ENCODE data around the gene DROSHA.
"Not testable (repeated sequence)": the region's sequence is repeated elsewhere in the genome, so short reads cannot be mapped to it uniquely, and the experiment has no call there.

The DROSHA gene

DNA sequence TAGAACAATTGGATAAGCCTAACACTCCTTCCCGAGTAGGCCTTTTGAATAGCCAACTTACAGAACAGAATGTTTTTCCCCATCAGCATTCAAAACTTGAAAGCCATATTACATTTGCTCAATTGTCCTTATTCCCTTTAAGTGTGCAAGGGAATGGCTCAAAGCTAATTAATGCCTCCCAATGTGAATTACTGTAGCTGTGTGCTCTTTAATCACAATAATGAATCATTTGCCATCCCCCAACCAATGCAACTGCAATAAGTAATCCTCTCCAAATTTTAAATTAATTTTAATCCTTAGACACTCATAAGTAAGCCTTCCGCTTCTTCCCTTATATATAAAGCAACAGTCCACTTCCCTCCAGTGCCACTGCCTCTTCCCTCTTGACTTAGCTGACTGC, 115.9 kb downstream of the DROSHA start:
- no peak for DNase-seq (ENCODE audit: low read depth, low spot score)

DNA sequence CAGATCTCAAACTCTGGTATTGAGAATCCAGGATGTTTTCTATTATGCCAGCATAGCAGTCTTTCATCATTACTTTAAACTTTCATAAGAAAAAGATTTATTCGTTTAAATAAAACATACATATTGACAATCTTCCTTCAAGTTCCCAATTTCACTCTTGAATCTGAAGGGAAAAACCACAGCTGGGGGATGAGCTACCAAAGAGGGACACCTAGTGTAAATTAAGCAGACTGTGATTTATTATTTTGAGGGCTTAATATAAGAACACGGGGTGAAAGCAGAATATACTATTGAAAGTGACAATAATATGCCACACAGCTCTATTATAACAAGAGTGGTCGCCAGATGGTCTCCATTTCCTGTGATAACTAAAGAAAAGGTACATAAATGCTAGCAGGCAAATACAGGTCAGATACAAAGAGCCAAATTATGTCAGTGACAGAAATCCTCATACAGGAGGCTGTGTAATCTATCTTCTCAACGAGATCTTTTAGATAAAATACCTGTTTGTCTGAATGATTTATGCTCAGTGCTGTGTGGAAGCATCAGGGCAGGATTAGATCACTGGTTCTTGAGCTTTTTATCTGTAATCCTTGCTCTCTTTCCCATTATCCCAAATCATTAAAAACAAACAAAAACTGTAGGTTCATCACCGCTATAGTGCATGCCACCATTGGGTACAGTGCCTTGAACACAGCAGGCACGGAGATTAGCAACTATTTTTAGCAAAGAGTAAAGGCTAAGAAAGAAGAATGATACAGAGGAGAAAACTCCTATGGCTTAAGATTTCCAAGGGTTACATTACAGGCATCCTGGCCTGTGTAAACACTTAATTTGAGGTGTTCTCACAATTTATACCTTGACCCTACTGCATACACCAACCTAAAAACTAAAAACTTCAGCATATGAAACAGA, 116.6 kb downstream of the DROSHA start:
- DNase-seq (ENCODE audit: low read depth, low spot score), result no peak

DNA sequence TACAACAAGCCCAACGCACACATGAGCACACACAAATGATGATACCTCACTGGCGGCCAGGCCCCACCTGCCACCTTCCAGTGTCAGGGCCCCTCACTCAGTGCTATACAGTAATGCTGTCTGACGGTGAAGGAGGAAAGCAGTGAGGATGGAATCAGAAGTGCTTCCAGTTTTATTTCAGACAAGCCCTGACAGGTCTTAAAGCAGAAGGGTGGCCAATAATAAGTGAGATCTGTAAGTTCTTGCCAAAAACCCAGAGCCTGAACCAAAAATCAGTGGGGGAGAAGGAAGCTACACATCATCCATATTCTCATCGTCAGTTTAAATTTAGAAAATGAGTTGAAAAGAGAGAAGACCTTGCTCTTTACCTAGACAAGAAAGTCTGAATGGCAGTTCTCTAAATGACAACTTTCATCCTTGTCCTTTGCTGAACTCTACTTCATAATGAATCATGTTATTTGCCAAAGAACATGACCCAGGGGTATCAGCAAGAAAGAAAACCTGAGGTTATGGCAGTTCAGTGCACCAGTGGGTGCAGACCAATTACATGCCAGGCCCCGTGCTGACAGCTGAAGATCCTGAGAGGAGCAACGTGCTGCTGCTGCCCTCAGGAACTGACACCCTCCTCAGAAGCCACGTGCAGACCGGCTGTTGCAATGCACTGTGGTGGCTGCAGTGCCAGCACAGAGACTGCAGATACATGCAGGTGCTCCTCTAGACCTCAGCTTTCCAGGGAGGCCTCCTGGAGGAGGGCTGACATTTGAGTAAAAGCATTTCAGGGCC, 118.7 kb downstream of the DROSHA start:
- no peak for DNase-seq (ENCODE audit: low read depth, low spot score)

DNA sequence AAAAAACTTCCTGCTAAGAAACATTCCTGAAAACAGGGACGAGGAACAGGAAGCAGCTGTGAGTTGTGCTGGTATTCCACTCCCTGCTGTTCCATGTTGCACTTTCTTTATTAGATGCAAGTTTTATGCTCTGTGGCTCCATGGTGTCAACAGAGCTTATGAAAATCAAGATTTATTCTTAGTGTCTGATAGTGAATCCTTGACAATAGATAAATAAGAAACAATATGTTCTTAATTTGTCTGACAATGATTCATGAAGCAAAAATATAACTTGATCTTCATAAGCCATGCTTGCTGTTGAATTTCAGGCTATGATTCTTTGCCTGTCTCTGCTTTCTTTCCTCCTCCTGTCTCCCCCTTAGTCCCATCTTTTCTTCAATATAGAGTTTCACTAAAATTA, 119.6 kb downstream of the DROSHA start:
- no peak for DNase-seq (ENCODE audit: low read depth, low spot score)

DNA sequence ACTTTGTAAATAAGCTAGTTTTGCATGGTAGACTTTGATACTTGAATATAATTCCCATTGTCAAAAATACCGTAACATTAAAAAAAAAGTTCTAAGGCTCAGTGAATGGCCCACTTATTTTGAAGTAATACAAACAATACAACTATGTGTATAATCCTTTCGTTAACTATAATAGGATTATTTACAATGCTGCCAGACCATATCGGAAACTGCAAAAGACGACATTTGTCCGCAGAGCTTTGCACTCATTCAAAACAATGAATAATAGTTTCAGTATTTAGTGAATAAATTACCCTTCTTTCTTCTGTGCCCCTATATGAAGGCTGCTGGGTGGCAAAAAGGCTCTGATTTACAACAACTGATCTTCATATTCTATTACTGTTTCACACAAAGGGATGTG, 121.8 kb downstream of the DROSHA start:
- DNase-seq (ENCODE audit: low read depth, low spot score), result no peak

DNA sequence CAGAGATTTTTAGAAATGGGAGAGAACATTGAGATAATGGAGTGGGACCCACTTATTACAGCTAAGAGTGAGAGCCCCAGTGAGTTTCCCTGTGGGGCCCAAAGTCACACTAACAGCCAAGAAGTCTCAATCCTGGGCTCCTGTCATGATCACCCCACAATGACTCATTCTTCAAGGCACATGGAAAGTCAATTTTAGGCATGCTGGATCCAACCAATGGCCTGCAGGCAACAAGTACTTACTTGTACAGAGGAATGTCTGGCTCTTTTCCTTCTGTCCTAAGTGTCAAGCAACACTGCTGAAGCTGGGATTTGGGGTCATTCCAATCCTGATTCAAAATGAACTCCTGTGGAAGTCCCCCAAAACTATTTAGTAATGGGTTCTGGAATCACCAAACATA, 123.1 kb downstream of the DROSHA start:
- DNase-seq (ENCODE audit: low read depth, low spot score), result no peak

DNA sequence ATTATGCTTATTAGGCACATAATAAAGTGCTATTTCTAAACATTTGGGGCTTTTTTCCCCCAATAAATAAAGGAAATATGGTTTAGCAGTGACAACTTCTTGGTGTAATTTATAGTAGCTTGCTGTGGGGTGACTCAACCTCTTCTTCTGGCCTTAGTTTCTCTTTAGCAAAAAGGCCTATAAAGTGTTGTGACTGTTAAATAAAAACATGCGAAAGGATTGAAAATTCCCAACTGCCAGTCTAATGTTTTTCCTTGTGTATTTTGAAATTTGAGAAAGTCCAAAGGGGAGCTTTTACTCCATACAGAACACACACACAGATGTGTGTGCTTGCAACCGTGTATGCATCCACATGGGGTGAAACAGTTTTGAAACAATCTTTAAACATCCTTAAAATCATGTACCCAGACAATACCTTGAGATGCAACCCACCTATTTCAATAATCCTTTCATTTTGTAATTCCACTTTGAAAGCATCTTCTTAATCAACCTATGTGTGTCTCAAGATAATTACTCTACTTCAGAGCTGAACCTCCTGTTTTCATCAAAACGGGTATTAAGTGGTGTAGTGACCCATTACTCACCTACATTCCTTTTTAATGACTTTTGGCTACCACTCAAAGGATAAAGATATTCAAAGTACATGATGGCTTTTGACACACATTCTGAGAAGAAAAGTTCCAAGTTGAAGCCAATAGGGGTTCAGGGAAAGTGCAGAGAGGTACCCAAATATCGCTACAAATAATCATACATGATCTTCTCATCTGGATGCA, 123.8 kb downstream of the DROSHA start:
- DNase-seq (ENCODE audit: low read depth, low spot score), result no peak

DNA sequence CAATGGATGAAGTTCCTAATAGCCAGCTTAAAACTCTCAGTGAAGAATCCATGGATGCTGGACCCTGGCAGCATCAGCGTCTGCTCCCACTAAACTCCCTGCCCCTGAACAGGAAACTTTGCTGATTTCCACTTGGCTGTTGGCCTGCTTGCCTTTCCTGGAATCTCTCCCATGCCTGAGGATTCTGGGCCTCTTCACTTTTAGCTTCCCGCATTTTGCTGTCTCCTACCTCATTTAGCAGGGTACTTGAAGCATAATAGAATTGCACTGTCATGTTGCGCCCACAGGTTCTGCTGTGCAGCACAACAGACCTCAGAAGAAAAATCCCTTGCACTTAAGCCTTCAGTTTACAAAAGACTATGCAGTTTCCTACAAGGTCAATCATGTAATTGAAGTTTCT, 127.6 kb downstream of the DROSHA start:
- DNase-seq (ENCODE audit: low read depth, low spot score), result no peak

DNA sequence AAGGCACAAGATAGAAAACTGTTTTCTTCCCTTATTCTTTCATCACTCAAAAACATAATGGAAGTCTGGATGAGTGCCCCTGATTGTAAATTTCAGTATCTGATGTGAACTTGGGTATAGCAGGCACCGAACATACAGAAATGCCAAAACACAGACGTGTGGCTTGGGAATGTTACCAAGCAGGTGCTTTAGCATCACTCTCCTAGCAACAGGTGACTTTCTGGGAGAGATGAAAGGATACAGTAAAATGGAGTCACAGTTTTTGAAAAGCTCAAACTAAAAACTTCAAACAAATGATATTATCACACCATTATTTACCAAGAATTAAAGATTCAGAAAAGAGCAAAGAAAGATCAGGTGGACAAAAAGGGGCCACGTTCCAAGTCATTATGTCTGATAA, 130.2 kb downstream of the DROSHA start:
- DNase-seq (ENCODE audit: low read depth, low spot score), result no peak

DNA sequence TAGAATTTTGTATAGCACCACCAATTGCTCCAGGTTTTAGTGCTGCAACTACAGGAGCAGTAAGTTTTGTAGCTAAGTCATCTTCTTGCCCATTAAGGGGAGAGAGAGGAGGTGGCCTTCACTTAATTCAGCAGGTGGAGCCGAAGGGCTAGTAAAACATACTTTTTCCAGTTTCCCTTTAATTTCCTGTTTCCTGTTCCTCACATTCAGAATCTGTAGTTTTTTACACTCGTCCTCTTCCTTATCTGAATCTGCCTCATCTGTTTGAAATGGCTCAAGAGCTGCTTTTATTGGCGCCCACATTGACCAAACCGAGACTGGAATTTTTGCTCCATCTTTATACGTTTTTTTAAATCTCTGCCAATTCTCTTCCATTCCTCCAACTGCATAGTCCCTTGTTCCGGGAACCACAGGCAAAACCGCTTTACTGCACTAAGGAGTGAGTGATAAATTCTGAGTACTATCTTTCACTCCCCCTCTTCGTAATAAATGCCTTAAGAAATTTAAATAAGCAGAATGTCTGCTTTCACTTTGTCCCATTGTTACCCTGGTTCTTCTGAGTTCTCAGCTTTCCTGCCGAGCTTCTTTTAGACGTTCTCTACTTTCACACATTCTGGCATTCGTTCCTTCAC, 133.9 kb downstream of the DROSHA start:
- no peak for DNase-seq (ENCODE audit: low read depth, low spot score)

DNA sequence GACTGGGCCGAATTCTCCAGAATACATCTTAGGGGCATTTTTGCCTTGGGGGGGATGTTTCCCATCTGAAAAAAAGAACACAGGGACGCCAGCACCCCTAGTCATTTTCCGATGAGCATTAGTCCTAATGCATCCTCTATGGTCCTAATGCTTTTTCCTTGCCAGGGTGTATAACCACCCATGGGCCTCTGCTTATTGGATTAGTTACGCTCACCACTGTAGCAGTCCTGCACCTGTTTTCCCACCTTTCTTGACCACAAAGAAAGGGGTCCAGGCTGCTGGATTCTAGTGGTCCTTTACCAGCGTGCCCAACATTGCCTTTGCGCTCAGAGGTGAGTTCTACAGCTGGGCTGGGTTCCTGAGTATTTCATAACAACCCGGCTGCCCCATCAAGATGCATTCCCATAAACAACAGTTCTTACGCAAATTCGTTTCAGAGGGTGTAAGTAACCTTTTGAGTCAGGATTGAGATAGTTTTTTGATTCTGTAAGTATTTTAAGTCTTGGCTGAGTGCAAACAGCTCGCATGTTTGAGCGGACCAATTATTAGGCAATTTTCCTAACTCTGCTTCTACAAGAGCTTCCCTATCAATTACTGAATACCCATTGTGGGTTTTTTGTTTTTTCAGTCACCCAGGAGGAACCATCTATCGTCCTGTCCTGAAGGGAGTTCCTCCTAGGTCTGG, 135.1 kb downstream of the DROSHA start:
- no peak for DNase-seq (ENCODE audit: low read depth, low spot score)

DNA sequence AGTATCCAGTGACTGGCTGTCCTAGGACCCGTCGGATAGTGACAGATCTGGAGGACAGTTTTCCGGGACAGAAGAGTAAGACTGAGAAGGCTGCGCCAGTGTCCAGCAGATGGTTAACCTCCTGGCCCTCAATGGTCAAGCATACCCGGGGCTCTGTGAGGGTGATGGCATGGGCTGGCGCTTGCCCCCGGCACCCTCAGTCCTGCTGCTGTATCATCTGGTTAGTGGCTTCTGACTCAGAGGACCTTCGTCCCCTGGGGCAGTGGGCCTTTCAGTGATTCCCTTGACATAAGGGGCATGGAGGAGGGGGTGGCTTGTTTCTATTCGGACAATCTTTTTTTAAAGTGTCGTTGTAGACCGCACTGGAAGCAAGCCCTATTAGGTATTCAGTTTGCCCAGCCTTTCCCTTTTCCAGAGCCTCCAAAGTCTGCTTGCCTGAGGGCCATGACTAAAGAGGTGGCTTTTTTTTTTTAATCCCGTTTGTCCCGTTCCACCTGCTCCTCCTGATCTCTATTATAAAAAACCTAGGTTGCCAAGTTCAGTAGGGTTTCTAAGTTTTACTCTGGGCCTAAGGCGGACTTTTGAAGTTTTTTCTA, 136.3 kb downstream of the DROSHA start:
- not testable (repeated sequence) for DNase-seq (ENCODE audit: low read depth, low spot score)

DNA sequence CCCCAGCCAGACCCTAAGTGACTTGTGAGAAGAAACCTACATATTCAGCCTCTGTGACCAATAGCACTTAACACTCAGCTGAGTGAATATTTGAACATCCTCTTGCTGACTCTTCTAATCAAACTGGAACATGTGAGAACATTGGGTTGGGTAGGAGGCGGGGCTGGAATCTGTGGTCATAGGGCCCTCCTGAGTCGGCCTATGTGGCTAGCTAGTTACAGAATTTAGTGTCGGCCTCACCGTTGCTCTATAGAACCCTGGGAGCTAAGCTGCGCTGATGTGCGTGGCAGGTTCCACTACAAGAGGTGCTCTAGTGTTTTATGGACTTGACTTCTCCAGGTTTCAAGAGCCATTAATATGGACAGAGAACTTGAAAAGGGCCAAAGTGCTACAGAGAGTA, 138.8 kb downstream of the DROSHA start:
- DNase-seq (ENCODE audit: low read depth, low spot score), result no peak

DNA sequence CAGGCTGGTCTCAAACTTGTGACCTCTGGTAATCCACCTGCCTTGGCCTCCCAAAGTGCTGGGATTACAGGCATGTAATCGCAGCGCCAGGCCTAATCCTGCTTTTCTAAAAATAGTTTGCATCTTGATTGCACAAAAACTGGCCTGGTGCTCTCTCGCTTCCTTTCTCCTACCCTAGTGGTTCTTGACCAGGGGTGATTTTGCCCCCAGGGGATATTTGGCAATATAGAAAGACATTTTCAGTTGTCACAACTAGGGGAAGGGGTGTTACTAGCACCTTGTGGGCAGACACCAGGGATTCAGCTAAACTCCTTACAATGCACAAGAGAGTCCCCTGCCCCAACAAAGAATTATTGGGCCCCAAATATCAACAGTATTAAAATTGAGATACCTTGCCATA, 139.8 kb downstream of the DROSHA start:
- DNase-seq (ENCODE audit: low read depth, low spot score), result no peak

DNA sequence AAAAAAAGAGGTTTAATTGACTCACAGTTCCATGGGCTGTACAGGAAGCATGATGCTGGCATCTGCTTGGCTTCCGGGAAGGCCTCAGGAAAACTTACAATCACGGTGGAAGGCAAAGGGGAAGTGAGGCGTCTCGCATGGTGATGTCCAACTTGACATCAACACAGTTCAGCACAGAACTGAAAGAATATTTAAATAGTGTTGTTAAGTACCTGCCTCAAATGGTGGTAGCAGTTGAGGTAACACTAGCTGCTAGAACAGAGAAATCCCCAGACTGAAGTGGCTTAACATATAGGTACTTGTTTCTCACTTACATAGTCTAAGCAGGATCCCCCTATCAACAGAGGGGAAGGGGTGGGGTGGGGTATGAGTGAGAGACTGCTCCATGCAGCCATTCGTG, 141.6 kb downstream of the DROSHA start:
- no peak for DNase-seq (ENCODE audit: low read depth, low spot score)

DNA sequence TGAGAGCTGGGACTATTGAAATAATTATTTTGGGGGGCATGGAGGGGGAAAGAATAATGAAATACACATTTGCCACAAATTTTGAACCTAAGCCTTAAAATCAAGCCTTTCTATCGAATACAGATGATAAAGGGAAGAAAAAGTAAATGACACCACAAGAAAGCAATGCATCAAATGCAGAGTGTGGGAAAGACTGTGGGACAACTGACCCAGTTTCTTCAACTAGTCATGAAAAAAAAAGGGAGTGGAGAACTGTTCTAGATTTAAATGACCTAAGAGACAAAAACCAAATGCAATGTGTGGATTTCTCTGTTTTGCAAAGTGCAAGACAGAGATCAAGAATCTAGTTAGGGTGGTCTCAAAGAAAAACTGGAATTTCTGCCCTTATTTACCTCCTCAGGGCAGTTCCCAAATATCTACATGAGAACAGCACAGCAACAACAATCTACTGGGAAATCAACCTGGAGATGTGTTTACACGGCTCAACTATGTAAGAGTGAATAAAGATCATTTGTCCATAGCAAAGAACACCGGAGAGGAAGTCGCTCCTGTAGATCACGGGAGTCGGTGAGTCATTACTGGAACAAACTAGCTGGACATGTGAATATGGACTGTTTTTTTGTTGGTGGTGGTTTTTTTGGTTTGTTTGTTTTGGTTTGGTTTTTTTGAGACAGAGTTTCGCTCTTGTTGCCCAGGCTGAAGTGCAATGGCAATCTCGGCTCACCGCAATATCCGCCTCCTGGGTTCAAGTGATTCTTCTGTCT, 145.9 kb downstream of the DROSHA start:
- DNase-seq (ENCODE audit: low read depth, low spot score), result no peak

DNA sequence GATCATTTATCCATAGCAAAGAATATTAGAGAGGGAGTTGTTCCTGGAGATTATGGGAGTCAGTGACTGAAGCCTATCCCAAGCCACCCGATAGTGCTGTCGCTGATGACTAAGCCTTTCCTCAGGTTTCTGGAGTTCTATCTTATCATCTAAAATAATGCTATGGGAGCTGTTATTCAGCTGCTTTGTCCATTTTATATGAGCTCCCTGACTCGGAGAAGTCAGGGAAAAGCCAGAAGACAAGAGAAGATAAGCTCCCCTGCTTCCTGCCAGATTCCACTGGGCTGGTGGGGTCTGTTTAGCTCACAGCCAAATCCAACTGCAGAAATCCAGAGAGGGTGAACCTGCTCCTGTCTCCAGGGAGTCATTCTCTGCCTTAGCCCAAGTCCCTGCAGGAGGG, 148.2 kb downstream of the DROSHA start:
- no peak for DNase-seq (ENCODE audit: low read depth, low spot score)

DNA sequence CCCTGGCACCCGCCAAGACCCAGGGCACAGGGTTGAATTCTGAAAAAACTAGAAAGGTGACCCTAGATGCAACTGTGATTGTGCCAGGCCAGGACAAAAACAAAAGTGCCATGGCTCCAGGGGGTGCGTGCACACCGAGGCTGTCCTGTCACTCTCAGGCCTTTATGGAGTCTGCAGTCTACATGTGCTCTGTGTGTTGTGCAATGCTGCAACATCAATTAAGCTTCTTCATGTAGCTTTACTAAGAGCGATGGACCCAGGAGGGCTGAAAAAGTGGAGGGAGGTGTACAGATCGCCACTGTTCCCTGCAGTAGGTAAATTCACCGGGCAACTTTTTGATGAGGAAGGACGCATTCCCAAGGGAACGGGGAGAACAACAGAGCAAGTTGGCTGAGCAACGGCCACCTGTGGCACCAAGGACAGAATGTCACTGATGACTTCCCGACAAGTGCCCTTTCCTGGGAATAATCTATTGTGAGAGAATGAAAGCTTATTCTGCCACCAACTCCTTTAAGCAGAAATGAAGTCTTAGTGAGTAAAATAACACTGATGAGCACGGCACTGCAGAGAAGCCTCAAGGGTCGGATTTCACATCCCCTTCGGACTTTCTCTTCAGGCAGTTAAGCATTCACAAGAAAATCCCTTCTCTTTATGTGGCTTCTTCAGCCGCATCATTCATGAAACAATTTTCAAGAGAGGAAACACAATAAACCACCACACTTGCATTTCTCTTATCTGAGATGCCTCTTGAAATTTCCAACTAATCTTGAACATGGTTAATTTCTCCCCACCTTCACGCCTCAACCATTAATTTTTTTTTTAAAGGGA, 149.6 kb downstream of the DROSHA start:
- DNase-seq (ENCODE audit: low read depth, low spot score), result no peak

DNA sequence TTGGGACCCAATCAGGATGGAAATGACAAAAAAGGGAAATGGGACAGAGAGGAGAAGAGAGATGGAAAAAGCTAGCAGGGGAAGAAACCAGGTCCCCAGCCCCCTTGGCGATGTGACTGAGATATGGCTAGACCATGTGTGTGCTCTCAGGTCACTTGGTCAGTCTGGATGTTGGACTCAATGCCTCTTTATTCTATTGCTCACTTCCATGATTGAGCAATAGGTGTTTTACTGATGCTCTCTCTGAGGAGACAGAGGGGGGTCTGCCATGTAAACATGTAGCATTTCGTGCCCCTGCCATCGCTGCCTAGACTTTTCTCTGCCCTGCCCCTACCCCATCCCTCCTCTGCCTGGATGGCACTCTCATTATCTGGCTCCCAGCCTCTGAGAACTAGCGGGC, 150.6 kb downstream of the DROSHA start:
- no peak for DNase-seq (ENCODE audit: low read depth, low spot score)

Measured in activated naive CD8-positive, alpha-beta T cell treated with anti-CD3 and anti-CD28 coated beads, Interleukin-2, amount 50 U/mL, for 16 hours (primary cell).